Measurements from ENCODE around the gene SOAT2. TPM values are rescaled to one million over a fixed set of nuclear protein-coding genes. Genes with fewer than 3 reads are reported as not detected.

Gene SOAT2
- total RNA-seq, 1 experiment from 2014 or later: not detected

- no peak for DNase-seq (ENCODE audit: low read depth, low spot score)
- intact Hi-C loops (cut with micrococcal nuclease; ENCODE audit: unreplicated experiment): no loop called here
- TF ChIP-seq TCF7L2 (IDR thresholded peaks at IDR 0.05; ENCODE audit: low read depth, low read length) (no peak), CTCF (IDR thresholded peaks at IDR 0.05) (no peak), SIN3A (IDR thresholded peaks at IDR 0.05; ENCODE audit: borderline replicate concordance, insufficient read depth, low read depth, low read length) (no peak), POLR2AphosphoS5 (IDR thresholded peaks at IDR 0.05; ENCODE audit: low read depth, low read length) (no peak), REST (IDR thresholded peaks at IDR 0.05; ENCODE audit: insufficient read depth in 1 of 2, low read depth in 2 of 2, low read length in 1 of 2) (no peak)
- Histone ChIP-seq H3K4me1 (ENCODE audit: control insufficient read depth, insufficient read depth, low read length) (peaks cover 12% of the 10 kb centered on the region), H3K4me3 (ENCODE audit: low read depth in 2 of 2, low read length in 2 of 2) (no peak overlapping the region), H3K36me3 (ENCODE audit: control insufficient read depth, insufficient read depth, low read length) (no peaks in the 10 kb centered on the region), H3K27me3 (ENCODE audit: control insufficient read depth, insufficient read depth, low read length) (no peaks in the 10 kb centered on the region), H3K27ac (ENCODE audit: low read length) (no peak overlapping the region), H3K9me3 (ENCODE audit: control insufficient read depth, insufficient read depth, low read depth, low read length) (no peaks in the 10 kb centered on the region)
- ChIA-PET POLR2A (no interaction called here), CTCF (no interaction called here)
- ATAC-seq: no peak
- in situ Hi-C loops (cut with HindIII; ENCODE audit: low pct_unique_long_range_greater_than_20kb, low sequenced_read_pairs): no loop called here
- BruUV-seq (replicated peaks): no TSS peak
Measured at GRCh38 chr12:53172352-53172751, 69.1 kb downstream of the SOAT2 start.

- ChIA-PET CTCF (interaction anchor here (0.7 to 1.3 kb wide), 3 partner anchors 14 to 148 kb away, joined by 4 to 7 read pairs (median 5); no protein-coding TSS in a partner anchor), POLR2A (no interaction called here)
- in situ Hi-C loops (cut with HindIII; ENCODE audit: low pct_unique_long_range_greater_than_20kb, low sequenced_read_pairs) (no loop called here), intact Hi-C loops (cut with micrococcal nuclease; ENCODE audit: unreplicated experiment) (no loop called here)
- Histone ChIP-seq H3K4me3 (ENCODE audit: low read depth in 2 of 2, low read length in 2 of 2) (no peak overlapping the region), H3K4me1 (ENCODE audit: control insufficient read depth, insufficient read depth, low read length) (peaks cover 12% of the 10 kb centered on the region), H3K9me3 (ENCODE audit: control insufficient read depth, insufficient read depth, low read depth, low read length) (no peaks in the 10 kb centered on the region), H3K27ac (ENCODE audit: low read length) (no peak overlapping the region; the same call in 1 of the 2 replicates), H3K27me3 (ENCODE audit: control insufficient read depth, insufficient read depth, low read length) (no peaks in the 10 kb centered on the region), H3K36me3 (ENCODE audit: control insufficient read depth, insufficient read depth, low read length) (no peaks in the 10 kb centered on the region)
- no peak for TF ChIP-seq REST (IDR thresholded peaks at IDR 0.05; ENCODE audit: insufficient read depth in 1 of 2, low read depth in 2 of 2, low read length in 1 of 2)
- TF ChIP-seq CTCF (IDR thresholded peaks at IDR 0.05): no peak
- TF ChIP-seq SIN3A (IDR thresholded peaks at IDR 0.05; ENCODE audit: borderline replicate concordance, insufficient read depth, low read depth, low read length): no peak
- no peak for TF ChIP-seq TCF7L2 (IDR thresholded peaks at IDR 0.05; ENCODE audit: low read depth, low read length)
- no peak for TF ChIP-seq POLR2AphosphoS5 (IDR thresholded peaks at IDR 0.05; ENCODE audit: low read depth, low read length)
- no TSS peak for BruUV-seq (replicated peaks)
- DNase-seq (ENCODE audit: low read depth, low spot score) (no peak), ATAC-seq (peak; percentile 49; the same call in 1 of the 2 replicates)
Measured at GRCh38 chr12:53173085-53173715, 69.9 kb downstream of the SOAT2 start.

Measured in Panc1 (cell line).